ENCODE data around the gene C19orf44.
"Not testable (repeated sequence)": the region's sequence is repeated elsewhere in the genome, so short reads cannot be mapped to it uniquely, and the experiment has no call there.

Gene C19orf44

DNA sequence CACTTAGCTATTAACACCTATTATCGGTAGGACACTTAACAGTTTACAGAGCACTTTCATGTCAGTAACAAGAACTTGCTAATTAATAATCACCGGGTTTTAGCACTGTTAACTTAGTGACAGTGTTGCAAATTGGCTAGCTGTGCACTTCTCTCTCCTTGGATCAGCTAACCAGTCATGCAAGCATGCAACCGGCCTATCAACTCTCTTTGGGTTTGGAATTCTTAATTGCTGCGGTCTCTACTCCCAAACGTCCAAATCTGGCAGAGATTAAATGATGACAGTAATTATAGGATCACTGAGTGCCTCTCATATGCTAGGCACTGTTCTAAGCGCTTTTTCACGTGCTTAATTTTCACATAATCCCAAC is 25.7 kb upstream of the C19orf44 start:
- no peak for DNase-seq

DNA sequence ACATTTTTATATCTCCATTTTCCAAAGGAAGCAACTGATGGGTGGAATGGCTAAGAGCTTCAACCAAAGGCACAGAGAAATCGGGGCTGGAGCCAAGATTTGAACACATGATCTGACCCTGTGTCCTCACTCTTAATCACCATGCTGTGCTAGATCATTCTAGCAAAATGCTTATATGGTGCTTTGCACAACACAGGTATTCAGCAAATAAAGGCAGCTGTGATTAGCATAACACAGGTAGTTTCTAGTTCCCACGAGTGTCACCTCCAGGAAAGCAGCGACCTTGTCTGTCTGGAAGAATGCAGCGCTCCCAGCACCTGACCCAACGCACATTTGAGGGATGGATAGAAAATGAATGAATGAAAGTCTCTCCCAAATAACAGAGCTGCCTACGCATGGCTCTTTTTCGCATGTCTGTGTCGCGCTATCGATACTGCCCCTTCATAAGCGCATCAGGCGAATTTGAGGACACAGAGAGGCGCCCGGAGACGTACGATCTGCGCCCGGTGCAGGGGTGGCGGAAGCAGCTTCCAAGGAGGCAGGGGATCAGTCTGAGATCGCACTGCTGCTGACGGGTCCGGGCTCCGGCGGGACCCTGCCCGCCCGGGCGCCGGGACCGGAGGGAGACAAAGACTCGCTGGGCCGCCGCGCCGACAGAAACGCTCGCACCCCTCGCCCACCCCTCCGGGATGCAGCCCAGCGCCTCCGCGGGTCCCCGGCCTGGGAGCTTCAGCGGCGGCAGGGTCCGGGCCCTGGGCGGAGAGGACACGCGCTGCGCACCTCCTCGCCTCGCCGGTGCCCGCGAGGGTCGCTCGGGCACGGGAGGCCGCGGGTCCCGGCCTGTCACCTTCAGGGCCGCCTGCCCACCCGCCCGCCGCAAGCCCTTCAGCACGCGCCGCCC is 25.0 kb upstream of the C19orf44 start:
- DNase-seq: no peak

DNA sequence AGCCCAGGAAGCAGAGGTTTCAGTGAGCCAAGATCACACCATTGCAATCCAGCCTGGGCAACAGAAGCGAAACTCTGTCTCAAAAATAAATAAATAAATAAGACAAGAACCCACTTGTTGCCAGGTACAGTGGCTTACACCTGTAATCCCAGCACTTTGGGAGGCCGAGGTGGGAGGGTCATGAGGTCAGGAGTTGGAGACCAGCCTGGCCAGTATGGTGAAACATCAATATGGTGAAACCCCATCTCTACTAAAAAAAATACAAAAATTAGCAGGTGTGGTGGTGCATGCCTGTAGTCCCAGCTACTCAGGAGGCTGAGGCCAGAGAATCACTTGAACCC is 23.7 kb upstream of the C19orf44 start:
- DNase-seq: not testable (repeated sequence)

DNA sequence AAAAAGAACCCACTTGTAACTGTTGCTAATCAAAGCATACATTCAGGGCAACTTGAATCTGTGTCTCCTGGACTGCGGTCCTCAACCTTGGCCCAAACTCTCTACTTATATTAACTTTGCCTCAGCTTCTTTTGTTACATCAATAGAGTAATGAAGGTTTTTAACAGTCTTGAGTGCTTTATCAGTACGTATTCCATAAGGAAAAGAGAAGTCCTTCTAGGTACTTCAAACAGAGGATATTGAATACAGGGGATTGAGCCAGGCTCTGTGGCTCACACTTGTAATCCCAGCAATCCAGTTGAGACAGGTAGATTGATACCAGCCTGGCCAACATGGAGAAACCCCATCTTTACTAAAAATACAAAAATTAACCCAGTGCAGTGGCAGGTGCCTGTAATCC is 23.2 kb upstream of the C19orf44 start:
- no peak for DNase-seq

DNA sequence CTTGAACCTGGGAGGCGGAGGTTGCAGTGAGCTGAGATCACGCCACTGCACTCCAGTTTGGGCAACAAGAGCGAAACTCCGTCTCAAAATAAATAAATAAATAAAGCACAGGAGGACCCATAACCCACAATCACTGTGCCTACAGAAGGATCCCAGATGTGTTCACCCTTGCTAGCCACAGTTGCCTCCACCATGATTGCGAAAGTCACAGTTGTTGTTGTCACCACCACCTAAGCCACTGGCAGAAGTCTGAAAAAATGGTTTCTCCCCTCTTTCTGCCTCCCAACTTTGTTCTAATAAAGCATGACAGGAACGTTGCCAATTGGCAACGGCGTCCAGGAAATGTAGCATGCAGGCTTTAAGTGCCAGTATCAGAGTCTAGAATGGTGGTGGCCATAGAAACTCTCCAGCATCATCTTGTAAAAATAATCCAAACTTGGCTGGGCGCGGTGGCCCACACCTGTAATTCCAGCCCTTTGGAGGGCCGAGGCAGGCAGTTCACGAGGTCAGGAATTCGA is 22.3 kb upstream of the C19orf44 start:
- no peak for DNase-seq

DNA sequence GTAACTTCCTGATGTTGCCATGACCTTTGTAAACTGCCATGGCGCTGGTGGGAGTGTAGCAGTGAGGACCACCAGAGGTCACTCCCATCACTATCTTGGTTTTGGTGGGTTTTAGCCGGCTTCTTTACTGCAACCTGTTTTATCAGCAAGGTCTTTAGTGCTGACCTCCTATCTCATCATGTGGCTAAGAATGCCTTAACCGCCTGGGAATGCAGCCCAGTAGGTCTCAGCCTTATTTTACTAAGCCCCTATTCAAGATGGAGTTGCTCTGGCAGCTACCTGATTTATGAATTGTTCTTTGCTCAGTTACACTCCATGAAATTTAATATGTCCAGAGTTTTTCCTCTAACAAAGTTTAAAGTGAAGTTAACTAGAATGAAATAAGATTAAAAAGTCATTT is 19.8 kb upstream of the C19orf44 start:
- no peak for DNase-seq

DNA sequence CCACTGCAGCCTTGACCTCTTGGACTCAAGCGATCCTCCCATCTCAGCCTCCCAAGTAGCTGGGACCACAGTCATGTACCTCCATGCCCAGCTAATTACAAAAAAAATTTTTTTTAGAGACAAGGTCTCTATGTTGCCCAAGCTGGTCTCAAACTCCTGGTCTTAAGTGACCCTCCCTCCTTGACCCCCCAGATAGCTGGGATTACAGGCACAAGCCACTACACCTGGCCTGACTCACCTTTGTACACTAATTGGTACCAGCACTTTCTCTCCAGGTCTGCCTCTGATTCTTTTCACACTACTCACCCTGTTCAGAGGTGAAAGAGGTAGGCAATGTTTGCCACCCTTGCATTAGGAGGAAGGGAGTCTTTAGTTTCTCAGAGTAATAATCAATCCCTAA is 18.9 kb upstream of the C19orf44 start:
- no peak for DNase-seq

DNA sequence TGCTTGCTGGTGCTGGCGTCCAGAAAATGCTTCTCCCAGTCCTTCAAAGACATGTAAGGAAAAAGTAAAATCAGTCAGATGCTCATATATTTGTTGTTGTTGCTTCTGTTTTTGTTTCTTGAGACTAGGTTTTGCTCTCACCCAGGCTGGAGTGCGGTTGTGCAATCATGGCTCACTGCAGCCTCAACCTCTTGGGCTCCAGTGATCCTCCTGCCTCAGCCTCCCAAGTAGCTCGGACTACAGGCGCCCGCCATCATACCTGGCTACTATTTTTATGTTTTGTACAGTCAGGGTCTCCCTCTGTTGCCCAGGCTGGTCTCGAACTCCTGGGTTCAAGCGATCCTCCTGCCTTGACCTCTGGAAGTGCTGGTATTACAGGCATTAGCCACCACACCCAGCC is 13.4 kb upstream of the C19orf44 start:
- no peak for DNase-seq

DNA sequence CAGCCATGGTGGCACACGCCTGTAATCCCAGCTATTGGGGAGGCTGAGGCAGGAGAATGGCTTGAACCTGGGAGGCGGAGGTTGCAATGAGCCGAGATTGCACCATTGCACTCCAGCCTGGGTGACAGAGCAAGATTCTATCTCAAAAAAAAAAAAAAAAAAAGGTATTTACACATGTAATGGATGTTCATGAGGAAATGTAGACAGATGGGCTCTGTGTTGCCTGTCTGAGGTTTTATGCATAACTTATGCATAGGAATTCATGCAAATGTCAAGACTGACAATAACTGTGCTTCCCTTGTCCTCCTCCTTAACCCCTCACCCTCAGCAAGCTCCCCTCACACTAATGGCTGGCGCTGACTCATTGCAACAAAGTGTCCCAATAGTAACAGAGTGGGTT is 9.7 kb upstream of the C19orf44 start:
- DNase-seq: not testable (repeated sequence)

DNA sequence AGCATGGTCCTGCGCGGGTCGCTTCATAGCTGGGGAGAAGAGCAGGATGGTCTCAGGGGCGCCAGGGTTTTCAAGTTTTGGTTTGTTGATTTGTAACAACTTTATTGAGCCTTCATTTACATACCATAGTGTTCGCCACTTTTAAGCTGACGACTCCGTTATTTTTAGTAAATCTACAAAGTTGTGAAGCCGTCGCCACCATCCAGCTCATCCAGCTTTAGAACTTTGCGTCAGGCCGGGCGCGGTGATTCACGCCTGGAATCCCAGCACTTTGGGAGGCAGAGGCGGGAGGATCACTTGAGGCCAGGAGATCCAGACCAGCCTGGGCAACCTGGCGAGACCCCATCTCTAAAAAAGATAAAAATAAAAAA is 404 bp downstream of the C19orf44 start:
- no peak for DNase-seq

DNA sequence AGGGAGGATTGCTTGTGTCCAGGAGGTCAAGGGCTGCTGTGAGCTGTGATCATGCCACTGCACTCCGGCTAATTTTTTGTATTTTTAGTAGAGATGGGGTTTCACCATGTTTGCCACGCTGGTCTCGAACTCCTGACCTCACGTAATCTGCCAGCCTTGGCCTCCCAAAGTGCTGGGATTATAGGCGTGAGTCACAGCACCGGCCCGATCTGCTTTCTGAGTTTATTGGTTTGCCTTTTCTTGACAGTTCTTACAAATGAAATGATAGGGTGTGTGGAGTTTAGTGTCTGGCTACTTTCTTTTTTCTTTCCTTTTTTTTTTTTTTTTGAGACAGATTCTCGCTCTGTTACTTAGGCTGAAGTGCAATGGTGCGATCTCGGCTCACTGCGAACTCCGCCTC is 848 bp downstream of the C19orf44 start:
- DNase-seq: no peak

DNA sequence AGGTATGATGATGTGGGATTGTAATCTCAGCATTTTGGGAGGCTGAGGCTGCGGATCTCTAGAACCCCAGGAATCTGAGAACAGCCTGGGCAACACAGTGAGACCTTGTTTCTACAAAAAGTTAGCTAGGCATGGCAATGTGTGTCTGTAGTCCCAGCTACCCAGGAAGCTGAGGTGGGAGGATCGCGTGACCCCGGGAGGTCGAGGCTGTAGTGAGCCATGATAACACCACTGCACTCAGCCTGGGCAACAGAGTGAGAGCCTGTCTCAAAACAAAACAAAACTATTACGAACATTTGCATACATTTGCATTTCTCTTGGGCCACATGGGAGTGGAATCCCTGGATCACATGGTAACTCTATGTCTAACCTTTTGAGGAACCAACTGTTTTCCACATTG is 1.6 kb downstream of the C19orf44 start:
- DNase-seq: no peak

DNA sequence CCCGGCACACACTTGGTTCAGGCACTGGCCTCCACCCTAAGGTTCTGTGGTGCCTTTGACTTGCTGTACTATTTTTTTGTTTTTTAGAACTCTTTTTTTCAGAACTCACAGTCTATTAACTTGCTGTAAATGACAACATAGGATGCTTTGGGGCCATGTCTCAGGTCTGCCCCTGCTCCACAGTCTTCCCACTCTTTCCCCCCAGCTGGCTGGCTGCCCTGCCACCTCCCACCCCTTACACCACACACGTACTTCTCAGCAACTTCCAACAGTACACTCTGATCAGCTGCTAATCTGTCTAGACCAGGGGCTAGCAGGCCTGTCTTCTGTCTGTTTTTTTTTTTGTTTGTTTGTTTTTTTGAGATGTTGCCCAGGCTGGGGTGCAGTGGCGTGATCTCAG is 8.1 kb downstream of the C19orf44 start:
- no peak for DNase-seq

DNA sequence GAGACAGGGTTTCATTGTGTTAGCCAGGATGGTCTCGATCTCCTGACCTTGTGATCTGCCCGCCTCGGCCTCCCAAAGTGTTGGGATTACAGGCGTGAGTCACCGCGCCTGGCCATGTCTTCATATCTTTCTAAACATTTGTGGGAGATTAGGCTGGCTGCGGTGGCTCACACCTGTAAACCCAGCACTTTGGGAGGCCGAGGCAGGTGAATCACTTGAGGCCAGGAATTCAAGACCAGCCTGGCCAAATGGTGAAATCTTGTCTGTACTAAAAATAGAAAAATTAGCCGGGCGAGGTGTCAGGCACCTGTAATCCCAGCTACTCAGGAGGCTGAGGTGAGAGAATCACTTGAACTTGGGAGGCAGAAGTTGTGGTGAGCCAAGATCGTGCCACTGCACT is 10.0 kb downstream of the C19orf44 start:
- DNase-seq: not testable (repeated sequence)

DNA sequence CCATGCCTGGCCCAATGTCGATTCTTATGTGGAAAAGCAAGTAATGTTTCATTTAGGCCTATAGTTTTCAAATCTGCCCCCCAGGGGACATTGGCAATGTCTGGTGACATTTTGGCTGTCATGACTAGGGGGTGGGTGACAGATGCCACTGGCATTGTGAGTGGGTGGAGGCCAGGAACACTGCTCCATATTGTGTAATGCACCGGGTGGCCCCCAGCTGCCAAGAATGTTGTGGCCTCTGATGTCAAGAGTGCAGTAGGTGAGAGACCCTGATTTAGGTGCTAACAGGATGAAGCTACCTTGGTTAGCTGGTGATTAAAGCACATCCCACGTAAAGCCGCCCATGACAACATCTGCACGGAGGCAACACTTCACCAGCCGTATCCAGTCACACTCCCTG is 10.8 kb downstream of the C19orf44 start:
- DNase-seq: no peak

DNA sequence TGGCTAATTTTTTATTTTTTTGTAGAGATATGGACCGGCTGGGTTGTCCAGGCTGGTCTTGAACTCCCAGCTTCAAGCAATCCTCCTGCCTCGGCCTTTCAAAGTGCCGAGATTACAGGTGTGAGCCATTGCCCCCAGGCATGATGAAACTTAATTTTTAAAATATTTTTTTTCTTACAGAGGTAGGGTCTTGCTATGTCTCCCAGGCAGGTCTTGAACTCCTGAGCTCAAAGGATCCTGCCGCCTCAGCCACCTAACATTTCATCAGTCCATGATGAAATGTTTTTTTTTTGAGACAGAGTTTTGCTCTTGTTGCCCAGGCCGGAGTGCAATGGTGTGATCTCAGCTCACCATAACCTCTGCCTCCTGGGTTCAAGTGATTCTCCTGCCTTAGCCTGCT is 12.4 kb downstream of the C19orf44 start:
- DNase-seq: no peak

DNA sequence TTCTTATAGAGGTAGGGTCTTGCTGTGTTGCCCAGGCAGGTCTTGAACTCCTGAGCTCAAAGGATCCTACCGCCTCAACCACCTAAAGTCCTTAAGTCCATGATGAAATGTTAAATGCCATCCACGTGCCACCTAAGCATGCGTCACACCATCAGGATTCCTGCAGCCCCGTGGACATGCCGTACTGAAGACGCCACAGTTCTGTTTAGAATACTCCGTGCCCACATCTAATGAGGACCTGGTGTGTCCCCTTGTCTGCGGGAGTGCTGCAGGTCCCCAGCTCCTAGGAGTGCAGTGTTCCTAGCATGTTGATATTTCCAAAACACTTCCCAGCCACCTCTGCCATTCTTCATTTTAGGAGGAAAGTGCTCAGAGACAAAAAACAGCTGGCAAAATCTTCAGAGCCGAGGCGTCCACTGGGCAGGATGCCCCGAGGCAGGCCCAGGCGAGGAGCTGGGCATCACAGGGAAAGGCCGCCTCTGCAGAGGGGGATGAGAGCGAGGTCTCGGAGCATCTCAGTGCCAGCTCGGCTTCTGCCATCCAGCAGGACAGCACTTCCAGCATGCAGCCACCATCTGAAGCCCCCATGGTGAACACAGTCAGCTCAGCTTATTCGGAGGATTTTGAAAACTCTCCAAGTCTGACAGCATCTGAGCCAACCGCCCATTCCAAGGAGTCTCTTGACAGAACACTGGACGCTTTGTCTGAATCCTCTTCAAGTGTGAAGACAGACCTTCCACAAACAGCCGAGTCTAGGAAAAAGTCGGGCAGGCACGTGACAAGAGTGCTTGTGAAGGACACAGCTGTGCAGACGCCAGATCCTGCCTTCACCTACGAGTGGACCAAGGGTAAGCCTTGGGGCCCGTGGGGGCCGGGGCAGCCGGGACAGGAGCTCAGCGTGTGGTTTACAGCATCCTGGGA is 13.2 kb downstream of the C19orf44 start:
- DNase-seq: no peak

DNA sequence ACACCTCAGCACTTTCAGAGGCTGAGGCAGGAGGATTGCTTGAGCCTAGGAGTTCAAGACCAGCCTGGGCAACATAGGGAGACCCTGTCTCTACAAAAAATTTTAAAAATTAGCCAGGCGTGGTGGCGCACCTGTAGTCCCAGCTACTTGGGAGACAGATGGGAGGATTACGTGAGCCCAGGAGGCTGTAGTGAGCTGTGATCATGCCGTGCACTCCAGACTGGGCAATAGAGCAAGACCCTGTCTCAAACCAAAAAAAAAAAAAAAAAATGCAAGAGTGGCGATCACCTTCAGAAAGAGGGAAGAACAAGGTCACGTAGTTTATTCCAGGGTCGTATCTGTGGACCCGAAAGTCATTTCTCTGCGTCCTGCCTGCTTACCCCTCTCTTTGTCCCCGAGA is 16.4 kb downstream of the C19orf44 start:
- DNase-seq: not testable (repeated sequence)

DNA sequence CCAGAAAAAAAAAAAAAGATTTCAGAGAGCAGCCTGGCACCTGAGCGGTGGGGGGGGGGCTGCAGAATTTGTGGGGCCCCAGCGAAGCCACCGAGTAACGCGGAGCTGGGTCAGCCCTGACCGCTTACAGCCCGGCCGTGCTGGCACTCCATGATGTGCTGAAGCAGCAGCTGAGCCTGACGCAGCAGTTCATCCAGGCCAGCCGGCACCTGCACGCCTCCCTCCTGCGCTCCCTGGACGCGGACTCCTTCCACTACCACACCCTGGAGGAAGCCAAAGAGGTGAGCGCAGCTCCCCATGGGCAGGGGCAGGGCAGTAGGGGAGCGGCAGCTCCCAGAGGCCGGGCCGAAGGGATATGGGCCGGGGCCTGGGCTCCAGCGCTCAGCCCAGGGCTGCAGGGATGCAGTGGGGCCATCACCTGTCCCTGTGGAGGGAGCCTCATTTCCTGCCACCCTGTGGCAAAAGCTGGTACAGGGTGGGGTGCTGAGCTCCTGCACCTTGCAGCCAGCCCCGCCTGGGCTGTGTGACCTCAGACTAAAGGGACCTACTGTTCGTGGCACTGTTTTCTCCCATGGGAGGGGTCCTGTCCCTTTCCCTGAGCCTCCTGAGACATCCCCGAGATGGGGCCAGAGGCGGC is 18.3 kb downstream of the C19orf44 start:
- no peak for DNase-seq

DNA sequence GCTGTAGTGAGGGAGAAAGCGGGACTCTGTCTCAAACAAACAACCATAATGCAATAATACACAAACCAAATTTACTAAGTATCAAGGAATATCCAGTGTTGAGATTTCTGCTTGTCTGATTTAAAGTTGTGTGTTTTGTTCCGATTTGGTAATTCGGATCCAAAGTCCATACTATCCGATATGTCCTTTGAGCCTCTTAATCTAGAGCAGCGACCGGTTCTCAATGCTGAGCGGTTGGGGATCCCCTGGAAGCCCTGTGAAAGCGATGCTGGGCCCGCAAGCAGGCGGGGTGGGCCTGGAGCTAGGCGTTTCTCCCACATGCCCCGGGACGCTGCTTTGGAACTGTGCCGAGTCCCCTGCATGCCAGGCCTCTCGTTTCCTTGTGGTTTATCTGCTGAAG is 20.2 kb downstream of the C19orf44 start:
- DNase-seq: no peak

DNA sequence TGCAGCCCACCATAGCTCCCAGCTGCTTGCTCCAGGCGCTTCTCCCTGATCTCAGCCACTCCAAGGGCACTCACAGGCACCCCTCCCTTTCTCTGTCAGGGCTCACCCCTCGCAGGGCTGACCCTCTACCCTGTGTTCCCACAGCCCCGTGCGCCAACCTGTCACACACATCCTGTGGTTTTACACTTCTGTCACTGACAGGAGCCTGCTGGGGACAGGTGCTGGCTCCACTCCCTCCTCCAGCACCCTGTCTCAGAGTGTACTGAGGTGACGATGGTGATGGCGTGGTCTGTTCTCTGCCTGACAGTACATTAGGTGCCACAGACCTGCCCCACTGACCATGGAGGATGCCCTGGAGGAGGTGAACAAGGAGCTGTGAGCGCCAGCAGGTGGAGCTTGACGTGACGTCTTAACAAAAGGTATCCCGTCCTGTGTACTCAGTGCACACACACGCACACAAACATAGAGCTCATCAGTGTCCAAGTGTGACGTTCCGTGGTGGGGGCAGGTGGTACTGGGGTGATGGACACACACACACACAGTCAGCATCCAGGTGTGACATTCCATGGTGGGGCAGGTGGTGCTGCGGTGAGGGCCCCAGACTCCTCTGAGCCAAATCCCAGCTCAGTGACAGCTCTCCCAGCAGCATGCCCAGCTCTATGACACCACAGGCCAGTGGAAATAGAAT is 20.9 kb downstream of the C19orf44 start:
- DNase-seq: no peak

DNA sequence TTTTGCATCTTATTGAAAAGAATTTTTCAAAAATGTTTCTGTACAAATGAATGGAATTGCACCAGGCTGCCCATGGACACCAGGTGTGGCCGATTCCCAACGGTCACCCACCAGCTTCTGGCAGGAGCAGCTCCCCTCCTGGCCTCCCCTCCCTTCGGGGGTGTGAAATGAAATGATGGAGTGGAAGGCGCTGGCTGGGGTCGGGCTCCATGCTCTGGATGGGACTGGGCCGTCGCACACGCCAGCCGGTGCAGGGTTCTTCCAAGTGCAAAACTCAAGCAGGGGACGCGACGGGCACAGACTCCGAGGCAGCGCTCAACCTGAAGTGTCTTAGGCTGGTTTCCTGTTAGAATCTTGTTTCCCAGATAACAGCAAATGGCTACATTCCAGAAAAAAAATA is 21.9 kb downstream of the C19orf44 start:
- DNase-seq: no peak

Data from cerebellar nuclear complex (tissue), 1 donor.